T-helper 1 cell (primary cell): ENCODE results near the gene SPA17.

Experiments used
- DNase-seq, 5 donors: peaks; one replicate each; pipeline ENCODE4 v3.0.0-alpha.2; 2012 to 2020
- total RNA-seq, 4 donors: gene quantifications; one replicate each; lab custom pipeline; 2026; lab: John Stamatoyannopoulos, UW

SPA17 gene
- total RNA-seq: 1.3 to 3.2 (median 2.4) reads per million in 4 donors

- peak; percentile 69 to 94 (median 80) for DNase-seq
Observed at GRCh38 chr11:124673333-124674167, at the start of gene SPA17, which contains the start of gene SIAE. TSS of gene SPA17 (plus strand) at chr11:124673904. CDS start at chr11:124675265, 1,361 bp downstream. TSS of gene SIAE (minus strand) at chr11:124673739. CDS start at chr11:124673708, 31 bp downstream.

GRCh38 chr11:124625504-124626168, 48.1 kb upstream of the SPA17 start:
- DNase-seq: no peak

- no peak for DNase-seq
Observed at GRCh38 chr11:124627546-124627945, 46.2 kb upstream of the SPA17 start.

GRCh38 chr11:124629961-124630360, 43.7 kb upstream of the SPA17 start:
- DNase-seq: no peak

- no peak for DNase-seq
Observed at GRCh38 chr11:124633355-124633754, 40.3 kb upstream of the SPA17 start.

- no peak for DNase-seq
Observed at GRCh38 chr11:124635932-124636331, 37.8 kb upstream of the SPA17 start.

GRCh38 chr11:124638500-124638899, 35.2 kb upstream of the SPA17 start:
- DNase-seq: no peak

GRCh38 chr11:124639186-124639585, 34.5 kb upstream of the SPA17 start:
- DNase-seq: no peak

- no peak for DNase-seq
Observed at GRCh38 chr11:124640666-124641065, 33.0 kb upstream of the SPA17 start.

- no peak for DNase-seq
Observed at GRCh38 chr11:124642628-124643027, 31.1 kb upstream of the SPA17 start.

GRCh38 chr11:124643042-124643604, 30.6 kb upstream of the SPA17 start:
- DNase-seq: no peak

GRCh38 chr11:124643605-124644425, 29.9 kb upstream of the SPA17 start:
- no peak for DNase-seq

GRCh38 chr11:124644426-124645280, 29.1 kb upstream of the SPA17 start:
- DNase-seq: peak in 4 of 5 donors; percentile 6 to 25 (median 16)

- no peak for DNase-seq
Observed at GRCh38 chr11:124646148-124646547, 27.6 kb upstream of the SPA17 start.

- DNase-seq: no peak
Observed at GRCh38 chr11:124648610-124649009, 25.1 kb upstream of the SPA17 start.

GRCh38 chr11:124656774-124657630, 16.7 kb upstream of the SPA17 start:
- no peak for DNase-seq

GRCh38 chr11:124657904-124658303, 15.8 kb upstream of the SPA17 start:
- DNase-seq: no peak

GRCh38 chr11:124658501-124658900, 15.2 kb upstream of the SPA17 start:
- no peak for DNase-seq

GRCh38 chr11:124658986-124659385, 14.7 kb upstream of the SPA17 start:
- no peak for DNase-seq

GRCh38 chr11:124661553-124661952, 12.2 kb upstream of the SPA17 start:
- no peak for DNase-seq

- DNase-seq: no peak
Observed at GRCh38 chr11:124662106-124662505, 11.6 kb upstream of the SPA17 start.
